HG03457 (cell line): ENCODE results near the gene PGR.

Experiments used
- ATAC-seq: cut with Tn5 transposase; IDR thresholded peaks from one replicate; pipeline ENCODE4 v1.9.1; 2021; ENCODE audit warnings: moderate number of reproducible peaks; ENCODE audit not compliant: unreplicated experiment

PGR gene

GRCh38 chr11:101083335-101083734 lies 46.3 kb downstream of the PGR start:
- no peak for ATAC-seq

GRCh38 chr11:101082813-101083212 lies 46.8 kb downstream of the PGR start:
- no peak for ATAC-seq

GRCh38 chr11:101063706-101064105 lies 65.9 kb downstream of the PGR start:
- ATAC-seq: no peak

- ATAC-seq: no peak
These were observed 68.0 kb downstream of the PGR start for GRCh38 chr11:101061606-101062005.

- ATAC-seq: no peak
These were observed 70.3 kb downstream of the PGR start for GRCh38 chr11:101059331-101059730.

- ATAC-seq: no peak
These were observed 76.1 kb downstream of the PGR start for GRCh38 chr11:101053492-101053891.

- no peak for ATAC-seq
These were observed 77.9 kb downstream of the PGR start for GRCh38 chr11:101051677-101052076.

- ATAC-seq: no peak
These were observed 79.8 kb downstream of the PGR start for GRCh38 chr11:101049813-101050212.

- no peak for ATAC-seq
These were observed 80.5 kb downstream of the PGR start for GRCh38 chr11:101049123-101049522.

GRCh38 chr11:101048479-101048878 lies 81.1 kb downstream of the PGR start:
- ATAC-seq: no peak

GRCh38 chr11:101046947-101047346 lies 82.7 kb downstream of the PGR start:
- no peak for ATAC-seq

- no peak for ATAC-seq
These were observed 84.2 kb downstream of the PGR start for GRCh38 chr11:101045415-101045814.

- ATAC-seq: no peak
These were observed 85.7 kb downstream of the PGR start for GRCh38 chr11:101043940-101044339.

- no peak for ATAC-seq
These were observed 93.7 kb downstream of the PGR start for GRCh38 chr11:101035872-101036271.

- ATAC-seq: no peak
These were observed 95.5 kb downstream of the PGR start for GRCh38 chr11:101034076-101034475.

- no peak for ATAC-seq
These were observed 96.6 kb downstream of the PGR start for GRCh38 chr11:101032991-101033390.

- ATAC-seq: no peak
These were observed 97.9 kb downstream of the PGR start for GRCh38 chr11:101031713-101032112.

GRCh38 chr11:101030692-101031091 lies 98.9 kb downstream of the PGR start:
- no peak for ATAC-seq

GRCh38 chr11:101030015-101030414 lies 99.6 kb downstream of the PGR start:
- no peak for ATAC-seq

- ATAC-seq: no peak
These were observed 101.0 kb downstream of the PGR start for GRCh38 chr11:101028644-101029043.

GRCh38 chr11:101022256-101022655 lies 107.4 kb downstream of the PGR start:
- ATAC-seq: no peak

GRCh38 chr11:101019870-101020269 lies 109.7 kb downstream of the PGR start:
- ATAC-seq: no peak

- no peak for ATAC-seq
These were observed 114.9 kb downstream of the PGR start for GRCh38 chr11:101014600-101015285.
